ENCODE data around the gene ABLIM2. TPM values are rescaled to one million over a fixed set of nuclear protein-coding genes. Genes with fewer than 3 reads are reported as not detected.

ABLIM2 gene
- total and polyA plus RNA-seq, 2 experiments from 2014 or later, result 1.5 to 4.3 TPM

GRCh38 chr4:8188743-8189550 lies 30.3 kb upstream of the ABLIM2 start:
- Histone ChIP-seq H2AFZ (no peak overlapping the region), H3K9me2 (ENCODE audit: insufficient read depth) (no peaks in the 10 kb centered on the region), H3K4me1 (ENCODE audit: insufficient read depth) (no peaks in the 10 kb centered on the region), H3K4me3 (no peak overlapping the region), H3F3A (replicated peaks; ENCODE audit: low read depth) (no peaks in the 10 kb centered on the region), H3K79me2 (replicated peaks; ENCODE audit: insufficient read depth) (no peaks in the 10 kb centered on the region), H3K4me2 (no peak overlapping the region), H3K36me3 (ENCODE audit: insufficient read depth) (no peaks in the 10 kb centered on the region), H3K27ac (ENCODE audit: low read depth) (no peak overlapping the region), H4K20me1 (replicated peaks; ENCODE audit: insufficient read depth) (no peaks in the 10 kb centered on the region), H3K27me3 (ENCODE audit: insufficient read depth) (no peaks in the 10 kb centered on the region)
- no peak for DNase-seq (ENCODE audit: low spot score)
- Mint-ChIP-seq H3K4me1 (peaks cover 10% of the 10 kb centered on the region; the same call in 2 of the 3 replicates), H3K36me3 (ENCODE audit: low read depth) (no peaks in the 10 kb centered on the region), H3K27me3 (ENCODE audit: insufficient read depth, low read depth, poor library complexity) (peaks cover 4% of the 10 kb centered on the region), H3K27ac (no peak overlapping the region), H3K9me3 (no peaks in the 10 kb centered on the region), H3K4me3 (no peak overlapping the region)
- TF ChIP-seq ZNF462 (CRISPR knock-in tag; IDR thresholded peaks at IDR 0.05), result no peak
- TF ChIP-seq NANOG (IDR thresholded peaks at IDR 0.05; ENCODE audit: borderline replicate concordance), result no peak
- no peak for TF ChIP-seq ETS1 (IDR thresholded peaks at IDR 0.05)
- no peak for TF ChIP-seq ZNF331 (CRISPR knock-in tag; IDR thresholded peaks at IDR 0.05; ENCODE audit: low read depth)
- TF ChIP-seq EZH2 (IDR thresholded peaks at IDR 0.05; ENCODE audit: low read depth, unreplicated experiment), result no peak
- no peak for TF ChIP-seq STAT1 (IDR thresholded peaks at IDR 0.05; ENCODE audit: unreplicated experiment)
- TF ChIP-seq POLR2AphosphoS5 (IDR thresholded peaks at IDR 0.05; ENCODE audit: low read depth), result no peak
- no peak for TF ChIP-seq EZH2phosphoT487 (IDR thresholded peaks at IDR 0.05; ENCODE audit: unreplicated experiment)
- no peak for TF ChIP-seq REST (IDR thresholded peaks at IDR 0.05; ENCODE audit: unreplicated experiment)
- no peak for TF ChIP-seq CTCF (conservative IDR thresholded peaks at IDR 0.05; ENCODE audit: low read depth in 2 of 2)
- no peak for TF ChIP-seq CREB1 (CRISPR knock-in tag; IDR thresholded peaks at IDR 0.05; ENCODE audit: low read depth)
- no peak for TF ChIP-seq ZNF114 (CRISPR knock-in tag; IDR thresholded peaks at IDR 0.05)
- TF ChIP-seq JUNB (IDR thresholded peaks at IDR 0.05; ENCODE audit: unreplicated experiment), result no peak
- ATAC-seq, result no peak
